ENCODE results near the gene BMPR1A. TPM values are rescaled to one million over a fixed set of nuclear protein-coding genes. Genes with fewer than 3 reads are reported as not detected.

Gene BMPR1A
- total and polyA plus RNA-seq, 2 of the 13 experiments (the other 11 are each of a cell fraction or from before 2014, with no cell fraction given), result 17.8 to 44.2 TPM

DNA sequence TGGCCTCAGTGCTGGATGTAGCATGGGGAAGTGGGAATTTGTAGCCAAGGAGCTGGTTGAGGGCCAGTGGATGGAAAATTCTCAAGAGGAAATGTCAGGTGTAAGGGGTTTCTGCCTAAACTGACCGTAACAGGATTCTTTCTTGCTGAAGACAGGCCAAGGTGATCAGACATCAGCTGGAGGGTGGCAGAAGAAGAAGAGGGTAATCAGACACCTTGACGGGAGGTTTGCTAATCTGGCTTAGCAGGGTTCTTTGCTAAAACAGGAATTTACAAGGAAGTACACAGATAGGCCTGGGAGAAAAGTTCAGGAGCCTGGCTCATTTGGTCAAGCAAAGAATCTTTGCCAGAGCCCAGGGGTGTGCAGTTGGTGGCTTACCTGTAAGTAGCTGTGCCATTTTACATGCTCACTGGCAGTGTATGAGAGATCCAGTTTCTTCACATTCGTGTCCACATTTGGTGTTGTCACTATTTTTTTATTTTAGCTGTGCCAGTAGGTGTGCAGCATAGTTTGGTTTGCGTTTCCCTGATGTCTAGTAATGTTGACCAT is 73.7 kb downstream of the BMPR1A start:
- Histone ChIP-seq H3K9ac (ENCODE audit: insufficient read depth, low read depth, low read length) (no peak overlapping the region), H4K20me1 (ENCODE audit: insufficient read depth, low read length) (peaks cover 8% of the 10 kb centered on the region; the same call in 1 of the 2 replicates), H3K4me3 (replicated peaks in 1 of 3; ENCODE audit: insufficient read depth in 1 of 3, low read depth in 2 of 3, low read length in 3 of 3) (no peak overlapping the region), H3K79me2 (ENCODE audit: insufficient read depth, low read length) (peaks cover 58% of the 10 kb centered on the region), H2AFZ (ENCODE audit: low read length) (no peak overlapping the region), H3K27me3 (ENCODE audit: control insufficient read depth in 1 of 2, insufficient read depth in 2 of 2, low read length in 2 of 2) (no peaks in the 10 kb centered on the region), H3K4me1 (ENCODE audit: insufficient read depth, low read length) (no peaks in the 10 kb centered on the region), H3K27ac (ENCODE audit: extremely low read length, insufficient read depth, low read length) (no peak overlapping the region), H3K4me2 (ENCODE audit: low read depth, low read length) (no peak overlapping the region), H3K9me3 (ENCODE audit: low read length) (no peaks in the 10 kb centered on the region), H3K36me3 (replicated peaks in 1 of 2; ENCODE audit: control insufficient read depth in 1 of 2, insufficient read depth in 2 of 2, low read length in 2 of 2) (0 out of 5 replicates have a peak, but pooled peaks cover 0 to 2% of the 10 kb centered on the region in 2 experiments)
- ATAC-seq (no peak), DNase-seq (ENCODE audit: low spot score) (no peak), FAIRE-seq (no peak)
- POLR2A ChIA-PET, result no interaction called here
- WGBS (ENCODE audit: low lambda C conversion rate), result 95% methylated on average over 4 of the region's 4 CpGs
- no TSS peak for BruUV-seq (replicated peaks)
- TF ChIP-seq NR2C2 (CRISPR knock-in tag; IDR thresholded peaks at IDR 0.05; ENCODE audit: borderline replicate concordance) (no peak), CREM (IDR thresholded peaks at IDR 0.05) (no peak), CREM (CRISPR knock-in tag; IDR thresholded peaks at IDR 0.05) (no peak), HCFC1 (IDR thresholded peaks at IDR 0.05; ENCODE audit: low read depth, low read length) (no peak), BHLHE40 (IDR thresholded peaks at IDR 0.05; ENCODE audit: low read length) (no peak), KAT2B (IDR thresholded peaks at IDR 0.05; ENCODE audit: borderline replicate concordance, low read depth, low read length) (no peak), ZNF790 (CRISPR knock-in tag; IDR thresholded peaks at IDR 0.05; ENCODE audit: borderline replicate concordance) (no peak), KAT7 (CRISPR knock-in tag; IDR thresholded peaks at IDR 0.05; ENCODE audit: borderline replicate concordance) (no peak), TCF7 (IDR thresholded peaks at IDR 0.05; ENCODE audit: low read depth) (no peak), ZNF672 (CRISPR knock-in tag; IDR thresholded peaks at IDR 0.05) (no peak)
- intact Hi-C loops (cut with micrococcal nuclease; ENCODE audit: unreplicated experiment), result no loop called here
- in situ Hi-C loops (cut with HindIII; ENCODE audit: extremely low pct_ligation_motif_present, low pct_unique_long_range_greater_than_20kb), result no loop called here
- CTCF ChIA-PET (ENCODE audit: low intra/inter-chr PET ratio, low total read pairs), result no interaction called here

DNA sequence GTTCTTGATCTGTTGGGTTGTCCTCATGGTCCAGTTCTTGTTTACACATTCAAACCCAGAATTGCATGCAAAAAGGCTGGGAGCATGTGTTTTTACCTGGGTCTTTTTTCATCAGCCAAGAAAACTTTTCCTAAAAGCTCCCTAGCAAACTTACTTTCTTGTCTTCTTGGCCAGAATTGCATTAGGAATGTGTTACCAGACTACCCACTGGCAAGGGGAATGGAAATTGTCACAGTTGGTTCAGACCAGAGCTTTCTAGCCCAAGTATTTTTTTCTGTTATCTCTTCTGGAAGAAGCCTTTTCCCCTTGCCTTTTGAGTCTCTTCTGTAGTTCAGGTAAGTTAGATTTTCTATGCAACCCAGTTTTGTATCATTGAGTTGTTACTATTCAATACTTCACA is 77.5 kb downstream of the BMPR1A start:
- ChIA-PET POLR2A (no interaction called here), CTCF (ENCODE audit: low intra/inter-chr PET ratio, low total read pairs) (no interaction called here)
- no peak for FAIRE-seq
- no peaks in the 10 kb centered on the region for H3K27me3 ChIP-seq (ENCODE audit: control insufficient read depth in 1 of 2, insufficient read depth in 2 of 2, low read length in 2 of 2)
- TF ChIP-seq ZNF484 (CRISPR knock-in tag; IDR thresholded peaks at IDR 0.05; ENCODE audit: borderline replicate concordance, low read depth), result no peak
- TF ChIP-seq ZNF780A (CRISPR knock-in tag; IDR thresholded peaks at IDR 0.05), result no peak
- TF ChIP-seq ZNF773 (CRISPR knock-in tag; IDR thresholded peaks at IDR 0.05; ENCODE audit: borderline replicate concordance), result no peak
- no peak for TF ChIP-seq CREM (IDR thresholded peaks at IDR 0.05)
- TF ChIP-seq CREM (CRISPR knock-in tag; IDR thresholded peaks at IDR 0.05), result no peak
- TF ChIP-seq ZNF549 (CRISPR knock-in tag; IDR thresholded peaks at IDR 0.05), result no peak
- TF ChIP-seq, protein P1, sequence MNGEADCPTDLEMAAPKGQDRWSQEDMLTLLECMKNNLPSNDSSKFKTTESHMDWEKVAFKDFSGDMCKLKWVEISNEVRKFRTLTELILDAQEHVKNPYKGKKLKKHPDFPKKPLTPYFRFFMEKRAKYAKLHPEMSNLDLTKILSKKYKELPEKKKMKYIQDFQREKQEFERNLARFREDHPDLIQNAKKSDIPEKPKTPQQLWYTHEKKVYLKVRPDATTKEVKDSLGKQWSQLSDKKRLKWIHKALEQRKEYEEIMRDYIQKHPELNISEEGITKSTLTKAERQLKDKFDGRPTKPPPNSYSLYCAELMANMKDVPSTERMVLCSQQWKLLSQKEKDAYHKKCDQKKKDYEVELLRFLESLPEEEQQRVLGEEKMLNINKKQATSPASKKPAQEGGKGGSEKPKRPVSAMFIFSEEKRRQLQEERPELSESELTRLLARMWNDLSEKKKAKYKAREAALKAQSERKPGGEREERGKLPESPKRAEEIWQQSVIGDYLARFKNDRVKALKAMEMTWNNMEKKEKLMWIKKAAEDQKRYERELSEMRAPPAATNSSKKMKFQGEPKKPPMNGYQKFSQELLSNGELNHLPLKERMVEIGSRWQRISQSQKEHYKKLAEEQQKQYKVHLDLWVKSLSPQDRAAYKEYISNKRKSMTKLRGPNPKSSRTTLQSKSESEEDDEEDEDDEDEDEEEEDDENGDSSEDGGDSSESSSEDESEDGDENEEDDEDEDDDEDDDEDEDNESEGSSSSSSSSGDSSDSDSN (CRISPR knock-in tag; IDR thresholded peaks at IDR 0.05), result no peak
- no peak for TF ChIP-seq AHR (CRISPR knock-in tag; IDR thresholded peaks at IDR 0.05)
- TF ChIP-seq, protein P2, sequence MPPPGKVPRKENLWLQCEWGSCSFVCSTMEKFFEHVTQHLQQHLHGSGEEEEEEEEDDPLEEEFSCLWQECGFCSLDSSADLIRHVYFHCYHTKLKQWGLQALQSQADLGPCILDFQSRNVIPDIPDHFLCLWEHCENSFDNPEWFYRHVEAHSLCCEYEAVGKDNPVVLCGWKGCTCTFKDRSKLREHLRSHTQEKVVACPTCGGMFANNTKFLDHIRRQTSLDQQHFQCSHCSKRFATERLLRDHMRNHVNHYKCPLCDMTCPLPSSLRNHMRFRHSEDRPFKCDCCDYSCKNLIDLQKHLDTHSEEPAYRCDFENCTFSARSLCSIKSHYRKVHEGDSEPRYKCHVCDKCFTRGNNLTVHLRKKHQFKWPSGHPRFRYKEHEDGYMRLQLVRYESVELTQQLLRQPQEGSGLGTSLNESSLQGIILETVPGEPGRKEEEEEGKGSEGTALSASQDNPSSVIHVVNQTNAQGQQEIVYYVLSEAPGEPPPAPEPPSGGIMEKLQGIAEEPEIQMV (CRISPR knock-in tag; IDR thresholded peaks at IDR 0.05; ENCODE audit: low read depth), result no peak
- no peak overlapping the region for H3K9ac ChIP-seq (ENCODE audit: insufficient read depth, low read depth, low read length)
- H3K4me2 ChIP-seq (ENCODE audit: low read depth, low read length), result no peak overlapping the region
- peaks cover 11% of the 10 kb centered on the region; the same call in 1 of the 2 replicates for H4K20me1 ChIP-seq (ENCODE audit: insufficient read depth, low read length)
- H3K36me3 ChIP-seq (replicated peaks in 1 of 2; ENCODE audit: control insufficient read depth in 1 of 2, insufficient read depth in 2 of 2, low read length in 2 of 2), result peaks cover 0 to under 1% of the 10 kb centered on the region in 2 experiments; a peak in 1 of 5 replicates
- no peak for DNase-seq (ENCODE audit: low spot score)
- H2AFZ ChIP-seq (ENCODE audit: low read length), result no peak overlapping the region
- peaks cover 39% of the 10 kb centered on the region for H3K79me2 ChIP-seq (ENCODE audit: insufficient read depth, low read length)
- no peak for ATAC-seq
- intact Hi-C loops (cut with micrococcal nuclease; ENCODE audit: unreplicated experiment), result no loop called here
- H3K4me1 ChIP-seq (ENCODE audit: insufficient read depth, low read length), result no peaks in the 10 kb centered on the region
- no peak overlapping the region for H3K4me3 ChIP-seq (replicated peaks in 1 of 3; ENCODE audit: insufficient read depth in 1 of 3, low read depth in 2 of 3, low read length in 3 of 3)
- no peaks in the 10 kb centered on the region for H3K9me3 ChIP-seq (ENCODE audit: low read length)
- no TSS peak for BruUV-seq (replicated peaks)
- in situ Hi-C loops (cut with HindIII; ENCODE audit: extremely low pct_ligation_motif_present, low pct_unique_long_range_greater_than_20kb), result no loop called here
- no peak overlapping the region for H3K27ac ChIP-seq (ENCODE audit: extremely low read length, insufficient read depth, low read length)

All from HepG2 (cell line).